ENCODE measurements around the gene RASSF3. TPM values are rescaled to one million over a fixed set of nuclear protein-coding genes. Genes with fewer than 3 reads are reported as not detected.

RASSF3 gene
- total and polyA plus RNA-seq, 11 donors = 32.8 to 116 (median 90.6) TPM

GRCh38 chr12:64694130-64695040 lies 84.1 kb downstream of the RASSF3 start:
- H3K36me3 ChIP-seq = peaks cover 0 to 65% (median 46%) of the 10 kb centered on the region in 9 donors
- DNase-seq = no peak
- ATAC-seq = peak in 2 of 4 donors; percentile 10 to 20
- intact Hi-C loops (cut with DNase I) = loop anchor here in 6 of 10 donors (5.0 kb wide), 3 partner anchors 82 to 127 kb away; partner anchors contain the start of gene RASSF3 (in 5 of the 6)
- WGBS, 4 donors = 67 to 77% (median 72%) methylated on average over 18 of the region's 18 CpGs
- peak overlapping the region in 2 of 12 donors; percentile 16 to 40 for H3K27ac ChIP-seq
- H3K4me1 ChIP-seq = peaks cover 0 to 36% (median 11%) of the 10 kb centered on the region in 12 donors
- H3K4me3 ChIP-seq = no peak overlapping the region
- no peaks in the 10 kb centered on the region for H3K9me3 ChIP-seq
- no peak for TF ChIP-seq POLR2A (IDR thresholded peaks at IDR 0.05)
- TF ChIP-seq CTCF (IDR thresholded peaks at IDR 0.05) = no peak
- H3K27me3 ChIP-seq = no peaks in the 10 kb centered on the region

GRCh38 chr12:64695550-64695949 lies 85.3 kb downstream of the RASSF3 start:
- TF ChIP-seq POLR2A (IDR thresholded peaks at IDR 0.05) (no peak), CTCF (IDR thresholded peaks at IDR 0.05) (no peak)
- peak overlapping the region in 5 of 12 donors; percentile 8 to 40 (median 19) for H3K27ac ChIP-seq
- DNase-seq (no peak), ATAC-seq (no peak)
- no peaks in the 10 kb centered on the region for H3K9me3 ChIP-seq
- H3K36me3 ChIP-seq = peaks cover 0 to 70% (median 46%) of the 10 kb centered on the region in 9 donors
- no peak overlapping the region for H3K4me3 ChIP-seq
- peaks cover 0 to 43% (median 11%) of the 10 kb centered on the region in 12 donors for H3K4me1 ChIP-seq
- no peaks in the 10 kb centered on the region for H3K27me3 ChIP-seq
- intact Hi-C loops (cut with DNase I) = loop anchor here in 4 of 10 donors (5.0 kb wide), 2 partner anchors 83 to 128 kb away; partner anchors contain the start of gene RASSF3 (in 4 of the 4)
- WGBS, 4 donors = 80 to 90% (median 83%) methylated on average over 5 of the region's 5 CpGs

GRCh38 chr12:64696080-64696741 lies 85.9 kb downstream of the RASSF3 start:
- H3K36me3 ChIP-seq = peaks cover 0 to 67% (median 46%) of the 10 kb centered on the region in 9 donors
- no peak overlapping the region for H3K4me3 ChIP-seq
- peak overlapping the region in 6 of 12 donors; percentile 16 to 42 (median 32) for H3K27ac ChIP-seq
- peak in 10 of 12 donors; percentile 30 to 65 (median 53) for TF ChIP-seq CTCF (IDR thresholded peaks at IDR 0.05)
- TF ChIP-seq POLR2A (IDR thresholded peaks at IDR 0.05) = no peak
- no peak for DNase-seq
- H3K9me3 ChIP-seq = no peaks in the 10 kb centered on the region
- peaks cover 0 to 48% (median 13%) of the 10 kb centered on the region in 12 donors for H3K4me1 ChIP-seq
- peak in 2 of 4 donors; percentile 12 to 19 for ATAC-seq
- intact Hi-C loops (cut with DNase I) = loop anchor here in 9 of 10 donors (1.0 to 5.0 kb wide), 4 partner anchors 84 to 147 kb away; partner anchors contain the start of gene RASSF3 (in 4 of the 9)
- whole genome bisulfite sequencing, 4 donors = 22 to 30% (median 28%) methylated on average over 1 of the region's 1 CpG
- no peaks in the 10 kb centered on the region for H3K27me3 ChIP-seq

Data from heart left ventricle (tissue), 16 donors.